ENCODE measurements around the gene STAT3. TPM values are rescaled to one million over a fixed set of nuclear protein-coding genes. Genes with fewer than 3 reads are reported as not detected.

The STAT3 gene
- total and polyA plus RNA-seq, 2 donors (not counting 1 experiment from before 2014, with no cell fraction given): 50.1 to 140 TPM

DNA sequence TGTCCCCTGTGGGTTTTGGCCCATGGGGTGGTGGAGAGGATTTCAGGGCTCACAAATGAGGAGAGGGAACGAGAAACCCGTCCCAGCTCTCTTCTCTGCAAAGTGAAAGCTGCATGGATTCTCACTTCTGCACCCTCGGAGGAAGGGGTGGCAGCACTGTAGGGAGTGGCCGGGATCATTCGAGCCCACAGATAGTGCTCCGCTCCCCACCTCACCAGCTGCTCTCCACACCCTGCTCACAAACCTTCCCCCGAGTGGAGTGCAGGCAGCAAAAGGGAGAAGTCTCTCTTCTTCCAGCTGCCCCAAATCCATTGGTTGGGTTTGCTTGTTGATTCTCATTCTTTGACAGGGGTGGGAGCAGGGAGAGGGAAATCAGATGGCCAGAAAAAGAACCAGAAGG is 79.8 kb downstream of the STAT3 start:
- Histone ChIP-seq H2AFZ (ENCODE audit: insufficient read depth, low read depth, low read length, poor library complexity, severe bottlenecking) (no peak overlapping the region), H4K20me1 (ENCODE audit: control insufficient read depth, insufficient read depth, low read length, poor library complexity, severe bottlenecking) (peaks cover 14% of the 10 kb centered on the region), H3K4me2 (replicated peaks; ENCODE audit: low read depth, low read length, poor library complexity, severe bottlenecking) (no peak overlapping the region), H3K4me3 (ENCODE audit: control extremely low read depth in 1 of 5, extremely low read depth in 1 of 5, insufficient read depth in 1 of 5, low read depth in 2 of 5, low read length in 4 of 5) (no peak overlapping the region), H3K36me3 (replicated peaks in 1 of 2; ENCODE audit: control extremely low read depth in 1 of 2, control insufficient read depth in 1 of 2, extremely low read depth in 1 of 2, insufficient read depth in 2 of 2, low read length in 1 of 2) (peaks cover 0 to 72% of the 10 kb centered on the region in 2 experiments), H3K9me3 (ENCODE audit: control extremely low read depth in 1 of 3, control insufficient read depth in 2 of 3, insufficient read depth in 1 of 3, low read length in 2 of 3) (no peaks in the 10 kb centered on the region), H3K27ac (ENCODE audit: low read length in 2 of 2) (no peak overlapping the region), H3K4me1 (ENCODE audit: control insufficient read depth in 2 of 2, insufficient read depth in 2 of 2, low read length in 2 of 2) (peaks cover 16 to 20% of the 10 kb centered on the region in 2 donors), H3K27me3 (replicated peaks in 1 of 4; ENCODE audit: control extremely low read depth in 1 of 4, control insufficient read depth in 3 of 4, insufficient read depth in 4 of 4, low read length in 3 of 4) (no peaks in the 10 kb centered on the region), H3K9ac (ENCODE audit: low read length) (no peak overlapping the region), H3K79me2 (ENCODE audit: control insufficient read depth, insufficient read depth, low read length) (no peaks in the 10 kb centered on the region)
- no peak for DNase-seq
- intact Hi-C loops (cut with micrococcal nuclease): no loop called here
- H3K27me3 Mint-ChIP-seq: no peaks in the 10 kb centered on the region
- POLR2A ChIA-PET: no interaction called here
- H3K4me3 Mint-ChIP-seq: no peak overlapping the region
- no peak overlapping the region for H3K27ac Mint-ChIP-seq
- H3K4me1 Mint-ChIP-seq: peaks cover 21% of the 10 kb centered on the region
- ATAC-seq (ENCODE audit: low read depth): no peak
- no peaks in the 10 kb centered on the region for H3K9me3 Mint-ChIP-seq (ENCODE audit: insufficient read depth)
- WGBS (ENCODE audit: insufficient coverage): 72% methylated on average over 2 of the region's 7 CpGs
- TF ChIP-seq EZH2 (IDR thresholded peaks at IDR 0.05; ENCODE audit: borderline replicate concordance, insufficient read depth, low read depth, low read length, poor library complexity, severe bottlenecking): no peak
- TF ChIP-seq, protein P1, sequence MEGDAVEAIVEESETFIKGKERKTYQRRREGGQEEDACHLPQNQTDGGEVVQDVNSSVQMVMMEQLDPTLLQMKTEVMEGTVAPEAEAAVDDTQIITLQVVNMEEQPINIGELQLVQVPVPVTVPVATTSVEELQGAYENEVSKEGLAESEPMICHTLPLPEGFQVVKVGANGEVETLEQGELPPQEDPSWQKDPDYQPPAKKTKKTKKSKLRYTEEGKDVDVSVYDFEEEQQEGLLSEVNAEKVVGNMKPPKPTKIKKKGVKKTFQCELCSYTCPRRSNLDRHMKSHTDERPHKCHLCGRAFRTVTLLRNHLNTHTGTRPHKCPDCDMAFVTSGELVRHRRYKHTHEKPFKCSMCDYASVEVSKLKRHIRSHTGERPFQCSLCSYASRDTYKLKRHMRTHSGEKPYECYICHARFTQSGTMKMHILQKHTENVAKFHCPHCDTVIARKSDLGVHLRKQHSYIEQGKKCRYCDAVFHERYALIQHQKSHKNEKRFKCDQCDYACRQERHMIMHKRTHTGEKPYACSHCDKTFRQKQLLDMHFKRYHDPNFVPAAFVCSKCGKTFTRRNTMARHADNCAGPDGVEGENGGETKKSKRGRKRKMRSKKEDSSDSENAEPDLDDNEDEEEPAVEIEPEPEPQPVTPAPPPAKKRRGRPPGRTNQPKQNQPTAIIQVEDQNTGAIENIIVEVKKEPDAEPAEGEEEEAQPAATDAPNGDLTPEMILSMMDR (IDR thresholded peaks at IDR 0.05): no peak
- CTCF ChIA-PET: interaction anchor here (1.7 kb wide), 1 partner anchor 18 kb away, joined by 3 read pairs; no protein-coding TSS in a partner anchor

DNA sequence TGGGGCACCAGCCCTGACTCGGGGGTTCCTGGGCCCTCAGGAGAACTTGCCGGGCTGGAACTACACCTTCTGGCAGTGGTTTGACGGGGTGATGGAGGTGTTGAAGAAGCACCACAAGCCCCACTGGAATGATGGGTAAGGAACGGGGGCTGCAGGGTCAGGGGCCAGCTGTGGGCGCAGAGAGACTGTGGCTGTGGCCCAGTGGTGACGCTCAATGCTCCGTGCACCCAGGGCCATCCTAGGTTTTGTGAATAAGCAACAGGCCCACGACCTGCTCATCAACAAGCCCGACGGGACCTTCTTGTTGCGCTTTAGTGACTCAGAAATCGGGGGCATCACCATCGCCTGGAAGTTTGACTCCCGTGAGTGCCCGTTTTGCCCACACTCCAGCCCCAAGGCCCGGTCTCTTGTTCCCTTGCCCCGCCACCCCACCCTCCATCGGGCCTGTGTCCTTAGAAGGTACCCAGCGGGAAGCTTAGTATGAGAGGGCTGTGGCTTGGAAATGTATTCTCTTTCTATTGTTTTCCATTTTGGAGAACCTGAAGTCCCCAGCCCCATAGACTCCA is 80.8 kb downstream of the STAT3 start:
- no peaks in the 10 kb centered on the region for H3K79me2 ChIP-seq (ENCODE audit: control insufficient read depth, insufficient read depth, low read length)
- intact Hi-C loops (cut with micrococcal nuclease): no loop called here

More for the DNA sequence above, 80.8 kb downstream of the STAT3 start:
- H3K4me2 ChIP-seq (replicated peaks; ENCODE audit: low read depth, low read length, poor library complexity, severe bottlenecking): no peak overlapping the region
- peaks cover 0 to 78% of the 10 kb centered on the region in 2 experiments for H3K36me3 ChIP-seq (replicated peaks in 1 of 2; ENCODE audit: control extremely low read depth in 1 of 2, control insufficient read depth in 1 of 2, extremely low read depth in 1 of 2, insufficient read depth in 2 of 2, low read length in 1 of 2)
- peaks cover 12% of the 10 kb centered on the region for H4K20me1 ChIP-seq (ENCODE audit: control insufficient read depth, insufficient read depth, low read length, poor library complexity, severe bottlenecking)
- H3K9me3 Mint-ChIP-seq (ENCODE audit: insufficient read depth): no peaks in the 10 kb centered on the region
- H3K4me3 Mint-ChIP-seq: no peak overlapping the region
- H3K27ac Mint-ChIP-seq: no peak overlapping the region
- no peaks in the 10 kb centered on the region for H3K27me3 Mint-ChIP-seq
- peaks cover 12% of the 10 kb centered on the region for H3K4me1 Mint-ChIP-seq
- no peak overlapping the region for H3K9ac ChIP-seq (ENCODE audit: low read length)
- no peak overlapping the region for H3K4me3 ChIP-seq (ENCODE audit: control extremely low read depth in 1 of 5, extremely low read depth in 1 of 5, insufficient read depth in 1 of 5, low read depth in 2 of 5, low read length in 4 of 5)
- ATAC-seq (ENCODE audit: low read depth): no peak
- H3K27me3 ChIP-seq (replicated peaks in 1 of 4; ENCODE audit: control extremely low read depth in 1 of 4, control insufficient read depth in 3 of 4, insufficient read depth in 4 of 4, low read length in 3 of 4): no peaks in the 10 kb centered on the region
- peaks cover 10% of the 10 kb centered on the region in 2 donors for H3K4me1 ChIP-seq (ENCODE audit: control insufficient read depth in 2 of 2, insufficient read depth in 2 of 2, low read length in 2 of 2)
- TF ChIP-seq, protein P1 (IDR thresholded peaks at IDR 0.05): no peak
- TF ChIP-seq EZH2 (IDR thresholded peaks at IDR 0.05; ENCODE audit: borderline replicate concordance, insufficient read depth, low read depth, low read length, poor library complexity, severe bottlenecking): no peak
- 95% methylated on average over 15 of the region's 19 CpGs for WGBS (ENCODE audit: insufficient coverage)
- ChIA-PET CTCF (interaction anchor here (1.0 kb wide), 1 partner anchor 99 kb away, joined by 3 read pairs; no protein-coding TSS in a partner anchor), POLR2A (no interaction called here)
- no peak for DNase-seq
- no peak overlapping the region for H2AFZ ChIP-seq (ENCODE audit: insufficient read depth, low read depth, low read length, poor library complexity, severe bottlenecking)
- H3K9me3 ChIP-seq (ENCODE audit: control extremely low read depth in 1 of 3, control insufficient read depth in 2 of 3, insufficient read depth in 1 of 3, low read length in 2 of 3): no peaks in the 10 kb centered on the region
- H3K27ac ChIP-seq (ENCODE audit: low read length in 2 of 2): no peak overlapping the region

All from B cell (primary cell).